ENCODE measurements around the gene CRYGS. TPM values are rescaled to one million over a fixed set of nuclear protein-coding genes. Genes with fewer than 3 reads are reported as not detected.
A peak's percentile ranks its signal among the peaks of the same experiment; 100 is the strongest.
"Not testable (repeated sequence)": the region's sequence is repeated elsewhere in the genome, so short reads cannot be mapped to it uniquely, and the experiment has no call there.

CRYGS gene
- total RNA-seq, 4 donors from 2014 or later, result 1.1 to 4.2 (median 2.9) TPM

DNA sequence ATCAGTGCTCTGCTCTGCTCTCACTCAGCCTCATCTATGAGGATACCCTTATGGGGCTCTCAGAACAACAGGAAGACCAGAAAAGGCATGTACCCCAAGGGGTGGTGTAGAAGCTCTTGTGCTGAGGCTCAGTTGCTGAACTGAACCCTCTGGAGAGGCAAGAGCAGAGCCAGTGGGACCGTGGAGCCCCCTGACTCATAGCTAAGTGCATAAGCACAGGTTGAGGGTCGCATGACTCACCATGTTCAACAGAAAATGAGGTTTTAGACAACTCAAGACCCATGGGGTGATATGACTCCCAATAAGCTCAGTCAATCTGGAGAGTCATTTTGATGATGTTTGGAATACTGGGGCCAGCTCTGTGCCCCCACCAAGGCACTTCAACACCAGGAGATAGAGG is 37.3 kb downstream of the CRYGS start:
- H3K9me3 ChIP-seq, result no peaks in the 10 kb centered on the region
- H3K27me3 ChIP-seq, result no peaks in the 10 kb centered on the region
- WGBS, 2 donors, result 65 to 88% methylated on average over 2 of the region's 2 CpGs
- intact Hi-C loops (cut with DNase I), result no loop called here
- no peaks in the 10 kb centered on the region for H3K36me3 ChIP-seq
- TF ChIP-seq, protein P1, sequence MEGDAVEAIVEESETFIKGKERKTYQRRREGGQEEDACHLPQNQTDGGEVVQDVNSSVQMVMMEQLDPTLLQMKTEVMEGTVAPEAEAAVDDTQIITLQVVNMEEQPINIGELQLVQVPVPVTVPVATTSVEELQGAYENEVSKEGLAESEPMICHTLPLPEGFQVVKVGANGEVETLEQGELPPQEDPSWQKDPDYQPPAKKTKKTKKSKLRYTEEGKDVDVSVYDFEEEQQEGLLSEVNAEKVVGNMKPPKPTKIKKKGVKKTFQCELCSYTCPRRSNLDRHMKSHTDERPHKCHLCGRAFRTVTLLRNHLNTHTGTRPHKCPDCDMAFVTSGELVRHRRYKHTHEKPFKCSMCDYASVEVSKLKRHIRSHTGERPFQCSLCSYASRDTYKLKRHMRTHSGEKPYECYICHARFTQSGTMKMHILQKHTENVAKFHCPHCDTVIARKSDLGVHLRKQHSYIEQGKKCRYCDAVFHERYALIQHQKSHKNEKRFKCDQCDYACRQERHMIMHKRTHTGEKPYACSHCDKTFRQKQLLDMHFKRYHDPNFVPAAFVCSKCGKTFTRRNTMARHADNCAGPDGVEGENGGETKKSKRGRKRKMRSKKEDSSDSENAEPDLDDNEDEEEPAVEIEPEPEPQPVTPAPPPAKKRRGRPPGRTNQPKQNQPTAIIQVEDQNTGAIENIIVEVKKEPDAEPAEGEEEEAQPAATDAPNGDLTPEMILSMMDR (IDR thresholded peaks at IDR 0.05), result no peak
- TF ChIP-seq POLR2A (IDR thresholded peaks at IDR 0.05), result no peak
- no peak for DNase-seq
- H3K4me3 ChIP-seq (replicated peaks in 1 of 3), result no peak overlapping the region
- H3K27ac ChIP-seq, result no peak overlapping the region
- H3K4me1 ChIP-seq, result peaks cover 0 to 14% of the 10 kb centered on the region in 2 donors

DNA sequence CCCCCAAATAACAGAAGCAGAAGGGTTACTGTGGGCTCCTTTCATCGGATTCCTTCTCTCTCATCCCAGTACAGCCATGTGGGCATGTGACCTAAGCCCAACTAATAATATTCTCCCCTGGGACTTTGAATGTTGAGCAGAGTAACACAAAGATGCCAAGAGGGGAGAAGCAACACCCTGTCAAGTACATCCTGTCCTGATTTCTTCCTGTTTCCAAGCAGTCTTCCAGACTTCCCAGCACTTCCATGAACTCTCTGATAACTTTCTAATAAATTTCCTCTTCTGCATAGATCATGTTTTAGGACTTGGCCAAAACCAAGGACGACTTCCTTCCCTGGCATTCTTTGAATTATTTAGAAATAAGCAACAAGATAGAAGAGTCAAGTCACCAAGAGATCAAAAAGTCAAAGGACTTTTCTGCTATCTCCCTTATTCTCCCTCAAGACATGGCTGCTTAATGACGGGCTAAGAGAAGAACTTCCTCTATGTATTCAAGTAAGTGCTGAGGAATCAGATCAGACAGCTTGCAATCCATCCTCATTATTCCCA is 37.9 kb downstream of the CRYGS start:
- WGBS, 2 donors, result 70 to 73% methylated on average over 3 of the region's 3 CpGs
- H3K9me3 ChIP-seq, result no peaks in the 10 kb centered on the region

DNA sequence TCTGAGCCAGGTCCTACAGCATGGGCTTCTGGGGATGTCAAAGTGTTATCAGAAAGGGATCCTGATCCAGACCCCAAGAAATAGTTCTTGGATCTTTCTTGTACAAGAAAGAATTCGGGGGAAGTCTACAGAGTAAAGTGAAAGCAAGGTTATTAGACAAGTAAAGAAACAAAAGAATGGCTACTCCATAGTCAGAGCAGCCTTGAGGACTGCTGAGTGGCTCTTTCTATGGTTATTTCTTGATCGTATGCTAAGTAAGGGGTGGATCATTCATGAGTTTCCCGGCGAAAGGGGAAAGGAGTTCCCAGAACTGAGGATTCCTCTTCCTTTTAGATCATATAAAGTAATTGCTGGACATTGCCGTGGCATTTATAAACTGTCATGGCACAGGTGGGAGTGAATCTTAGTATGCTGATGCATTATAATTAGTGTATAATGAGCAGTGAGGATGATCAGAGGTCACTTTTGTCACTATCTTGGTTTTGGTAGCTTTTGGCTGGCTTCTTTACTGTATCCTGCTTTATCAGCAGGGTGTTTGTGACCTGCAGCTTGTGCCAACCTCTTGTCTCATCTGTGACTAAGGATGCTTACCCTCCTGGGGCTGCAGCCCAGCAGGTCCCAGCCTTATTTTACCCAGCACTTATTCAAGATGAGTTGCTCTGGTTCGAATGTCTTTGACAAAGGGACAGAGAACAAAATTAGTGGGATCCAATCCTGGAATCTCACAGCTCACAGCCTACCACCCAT is 41.0 kb downstream of the CRYGS start:
- no peak for DNase-seq
- H3K4me3 ChIP-seq (replicated peaks in 1 of 3), result no peak overlapping the region
- 46 to 60% methylated on average over 6 of the region's 6 CpGs for WGBS, 2 donors
- peaks cover 0 to 14% of the 10 kb centered on the region in 2 donors for H3K4me1 ChIP-seq
- H3K9me3 ChIP-seq, result no peaks in the 10 kb centered on the region
- H3K36me3 ChIP-seq, result no peaks in the 10 kb centered on the region
- H3K27ac ChIP-seq, result no peak overlapping the region
- H3K27me3 ChIP-seq, result no peaks in the 10 kb centered on the region
- intact Hi-C loops (cut with DNase I), result no loop called here
- no peak for TF ChIP-seq POLR2A (IDR thresholded peaks at IDR 0.05)
- TF ChIP-seq, protein P1 (IDR thresholded peaks at IDR 0.05), result no peak

More for the DNA sequence above, 37.9 kb downstream of the CRYGS start:
- no peak for DNase-seq
- Histone ChIP-seq H3K36me3 (no peaks in the 10 kb centered on the region), H3K4me1 (peaks cover 0 to 14% of the 10 kb centered on the region in 2 donors), H3K4me3 (replicated peaks in 1 of 3) (no peak overlapping the region), H3K27ac (no peak overlapping the region), H3K27me3 (no peaks in the 10 kb centered on the region)
- intact Hi-C loops (cut with DNase I), result no loop called here
- TF ChIP-seq, protein P1 (IDR thresholded peaks at IDR 0.05), result no peak
- TF ChIP-seq POLR2A (IDR thresholded peaks at IDR 0.05), result no peak

DNA sequence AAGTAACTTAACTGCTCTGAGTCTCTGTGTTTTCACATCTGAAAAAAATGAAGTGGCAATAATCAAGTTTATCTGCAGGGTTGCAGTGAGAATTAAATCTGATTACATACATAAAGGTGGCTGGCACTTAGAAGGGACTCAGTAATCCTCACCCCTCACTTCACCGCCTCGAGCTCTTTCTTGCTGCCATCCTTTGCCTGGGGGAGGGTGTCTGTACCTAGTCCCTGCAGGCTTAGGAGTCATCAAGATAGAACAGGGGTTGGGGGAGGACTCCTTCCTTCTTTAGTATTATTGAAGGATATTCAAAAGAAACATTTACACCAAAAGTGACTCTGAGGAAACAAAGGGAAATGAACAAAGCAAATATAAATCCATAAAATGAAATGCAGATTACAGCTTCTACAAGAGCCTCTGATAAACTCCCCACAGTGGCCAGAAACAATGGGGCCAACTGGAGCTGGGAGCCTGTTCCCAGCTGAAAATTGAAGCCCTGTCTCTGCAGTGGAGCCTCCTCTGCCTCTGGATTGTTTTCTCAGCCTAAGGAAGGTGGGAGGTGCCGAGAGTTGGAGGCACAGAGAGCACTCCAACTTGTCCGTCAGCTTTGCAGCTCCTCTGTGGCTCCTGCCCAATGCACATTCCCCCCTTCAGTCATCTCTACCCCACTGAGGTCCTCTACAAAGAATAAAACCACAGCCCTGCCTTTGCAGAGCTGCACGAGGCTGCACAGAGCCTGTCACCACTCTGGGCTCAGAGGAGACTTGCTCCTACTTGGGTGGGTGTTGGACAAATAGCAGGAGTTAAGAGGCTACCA is 41.8 kb downstream of the CRYGS start:
- Histone ChIP-seq H3K9me3 (no peaks in the 10 kb centered on the region), H3K27ac (no peak overlapping the region), H3K36me3 (no peaks in the 10 kb centered on the region), H3K4me1 (peaks cover 0 to 14% of the 10 kb centered on the region in 2 donors), H3K27me3 (no peaks in the 10 kb centered on the region), H3K4me3 (replicated peaks in 1 of 3) (no peak overlapping the region)
- DNase-seq, result peak; percentile 45 to 51
- 30 to 42% methylated on average over 4 to 5 of the region's 5 CpGs for WGBS, 2 donors
- intact Hi-C loops (cut with DNase I), result no loop called here
- TF ChIP-seq, protein P1 (IDR thresholded peaks at IDR 0.05), result no peak

DNA sequence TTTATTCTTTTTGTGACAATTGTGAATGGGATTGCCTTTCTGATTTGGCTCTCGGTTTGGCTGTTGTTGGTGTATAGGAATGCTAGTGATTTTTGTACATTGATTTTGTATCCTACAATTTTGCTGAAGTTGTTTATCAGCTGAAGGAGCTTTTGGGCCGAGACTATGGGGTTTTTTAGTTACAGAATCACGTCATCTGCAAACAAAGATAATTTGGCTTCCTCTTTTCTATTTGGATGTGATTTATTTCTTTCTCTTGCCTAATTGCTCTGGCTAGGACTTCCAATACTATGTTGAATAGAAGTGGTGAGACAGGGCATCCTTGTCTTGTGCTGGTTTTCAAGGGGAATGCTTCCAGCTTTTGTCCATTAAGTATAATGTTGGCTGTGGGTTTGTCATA is 44.2 kb downstream of the CRYGS start:
- DNase-seq; H3K27me3 ChIP-seq; H3K9me3 ChIP-seq; H3K27ac ChIP-seq; intact Hi-C loops (cut with DNase I); H3K4me3 ChIP-seq (replicated peaks in 1 of 3); H3K36me3 ChIP-seq: not testable (repeated sequence)
- 88 to 94% methylated on average over 3 of the region's 3 CpGs for WGBS, 2 donors
- peaks cover 0 to 21% of the 10 kb centered on the region in 2 donors for H3K4me1 ChIP-seq

DNA sequence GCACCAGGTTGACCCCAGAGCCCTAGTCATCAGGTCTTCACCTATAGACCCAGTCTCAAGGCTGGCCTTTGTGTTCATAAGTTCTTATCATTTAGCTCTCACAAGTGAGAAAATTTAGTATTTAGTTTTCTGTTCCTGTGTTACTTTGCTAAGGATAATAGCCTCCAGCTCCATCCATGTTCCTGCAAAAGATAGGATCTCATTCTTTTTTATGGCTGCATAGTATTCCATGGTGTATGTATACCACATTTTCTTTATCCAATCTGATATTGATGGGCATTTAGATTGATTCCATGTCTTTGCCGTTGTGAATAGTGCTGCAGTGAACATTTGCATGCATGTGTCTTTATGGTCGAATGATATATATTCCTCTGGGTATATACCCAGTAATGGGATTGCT is 46.2 kb downstream of the CRYGS start:
- H3K4me1 ChIP-seq, result peaks cover 0 to 20% of the 10 kb centered on the region in 2 donors
- H3K27me3 ChIP-seq; H3K27ac ChIP-seq; DNase-seq; H3K36me3 ChIP-seq; H3K9me3 ChIP-seq; H3K4me3 ChIP-seq (replicated peaks in 1 of 3); intact Hi-C loops (cut with DNase I): not testable (repeated sequence)
- WGBS, 2 donors, result 91 to 98% methylated on average over 2 of the region's 2 CpGs

All from thyroid gland (tissue), 4 donors.